SK-N-SH treated with all-trans-retinoic acid at 6 μM for 48 hours (cell line): ENCODE measurements around the gene HOGA1.

Source experiments
- ATAC-seq: fragments of 200-7000 bp; cut with Tn5 transposase; 3 replicates; pipeline ENCODE4 v1.9.1; 2020; ENCODE audit warnings: mild to moderate bottlenecking, moderate library complexity
- ARNTL ChIP-seq: fragments of 450-650 bp; formaldehyde crosslinking; IDR thresholded peaks from 2 replicates; pipeline ENCODE4 v1.5.0; 2020; ENCODE audit warnings: low read depth, mild to moderate bottlenecking, moderate library complexity, borderline replicate concordance
- CSDC2 ChIP-seq: fragments of 250-450 bp; sonication (Bioruptor Pico); IDR thresholded peaks from 2 replicates; pipeline ENCODE4 v1.5.0; 2020; ENCODE audit warnings: mild to moderate bottlenecking, moderate library complexity
- ESRRG ChIP-seq: fragments of 250-450 bp; sonication (Bioruptor Pico); IDR thresholded peaks from 2 replicates; pipeline ENCODE4 v1.6.1; 2021; ENCODE audit warnings: mild to moderate bottlenecking
- ISL1 ChIP-seq: fragments of 250-450 bp; sonication (Bioruptor Pico); IDR thresholded peaks from 2 replicates; pipeline ENCODE4 v2.1.2; 2022; ENCODE audit warnings: mild to moderate bottlenecking, moderate library complexity
- OSR1 ChIP-seq: fragments of 250-450 bp; sonication (Bioruptor Pico); IDR thresholded peaks from 2 replicates; pipeline ENCODE4 v1.8.0; 2022; ENCODE audit warnings: moderate library complexity, mild to moderate bottlenecking, inconsistent platforms
- PATZ1 ChIP-seq: fragments of 250-450 bp; sonication (Bioruptor Pico); IDR thresholded peaks from 2 replicates; pipeline ENCODE4 v1.8.0; 2020; ENCODE audit warnings: mild to moderate bottlenecking, moderate library complexity, borderline replicate concordance
- PPARA ChIP-seq: fragments of 250-450 bp; sonication (Bioruptor Pico); IDR thresholded peaks from 2 replicates; pipeline ENCODE4 v1.5.0; 2020; ENCODE audit warnings: mild to moderate bottlenecking, borderline replicate concordance
- SNAI2 ChIP-seq: fragments of 250-450 bp; sonication (Bioruptor Pico); IDR thresholded peaks from 2 replicates; pipeline ENCODE4 v1.5.0; 2020; ENCODE audit warnings: mild to moderate bottlenecking, moderate library complexity
- TOX ChIP-seq: fragments of 250-450 bp; sonication (Bioruptor Pico); IDR thresholded peaks from 2 replicates; pipeline ENCODE4 v1.8.0; 2021; ENCODE audit warnings: mild to moderate bottlenecking, moderate library complexity, borderline replicate concordance
- TSHZ2 ChIP-seq: fragments of 250-450 bp; sonication (Bioruptor Pico); IDR thresholded peaks from 2 replicates; pipeline ENCODE4 v1.5.0; 2020; ENCODE audit warnings: mild to moderate bottlenecking, moderate library complexity
- ZC3H10 ChIP-seq: fragments of 250-450 bp; sonication (Bioruptor Pico); IDR thresholded peaks from 2 replicates; pipeline ENCODE4 v1.5.1; 2021; ENCODE audit warnings: mild to moderate bottlenecking, moderate library complexity
- ZFP3 ChIP-seq: fragments of 250-450 bp; sonication (Bioruptor Pico); IDR thresholded peaks from 2 replicates; pipeline ENCODE4 v1.5.0; 2020; ENCODE audit warnings: mild to moderate bottlenecking, moderate library complexity
- ZFP30 ChIP-seq: fragments of 450-650 bp; formaldehyde crosslinking; IDR thresholded peaks from 2 replicates; pipeline ENCODE4 v1.5.0; 2022; ENCODE audit warnings: mild to moderate bottlenecking, moderate library complexity
- ZNF565 ChIP-seq: fragments of 450-650 bp; formaldehyde crosslinking; conservative IDR thresholded peaks from 2 replicates; pipeline ENCODE4 v1.5.0; 2020; ENCODE audit warnings: low read depth, mild to moderate bottlenecking, moderate library complexity
- ZNF70 ChIP-seq: fragments of 450-650 bp; formaldehyde crosslinking; IDR thresholded peaks from 2 replicates; pipeline ENCODE4 v1.5.0; 2020; ENCODE audit warnings: mild to moderate bottlenecking, moderate library complexity
- ZNF8 ChIP-seq: fragments of 450-650 bp; formaldehyde crosslinking; IDR thresholded peaks from 2 replicates; pipeline ENCODE4 v1.5.0; 2020; ENCODE audit warnings: mild to moderate bottlenecking, moderate library complexity
- TF ChIP-seq, protein P1 (sequence below): fragments of 250-450 bp; sonication (Bioruptor Pico); IDR thresholded peaks from 2 replicates; pipeline ENCODE4 v1.8.0; 2021; ENCODE audit warnings: low read depth, mild to moderate bottlenecking, moderate library complexity, borderline replicate concordance
- TF ChIP-seq, protein P2 (sequence below): fragments of 250-450 bp; sonication (Bioruptor Pico); IDR thresholded peaks from 2 replicates; pipeline ENCODE4 v1.5.1; 2021; ENCODE audit warnings: mild to moderate bottlenecking, moderate library complexity

Gene HOGA1

DNA sequence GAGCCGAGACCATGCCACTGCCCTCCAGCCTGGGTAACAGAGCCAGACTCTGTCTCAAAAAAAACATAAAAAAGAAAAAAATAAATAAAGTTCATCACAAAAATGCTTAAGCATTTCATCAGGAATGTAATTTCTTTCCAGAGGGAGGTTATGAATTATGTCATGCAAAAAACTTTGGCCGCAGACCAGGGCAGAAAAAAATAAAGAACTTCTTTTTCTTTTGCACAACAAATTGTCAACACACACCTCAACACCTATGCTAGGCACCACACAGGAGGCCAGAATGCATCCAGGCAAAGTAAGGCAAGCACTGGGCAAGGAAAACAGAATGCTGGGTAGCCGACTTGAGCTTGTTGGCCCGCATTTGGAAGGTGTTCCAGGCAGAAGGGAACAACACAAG is 9.2 kb downstream of the HOGA1 start:
- no peak for TF ChIP-seq ZFP30 (CRISPR knock-in tag)
- TF ChIP-seq ISL1, result peak; percentile 36; the same call in 1 of the 2 replicates
- TF ChIP-seq, all 23 proteins: peak for 1
- no peak for ATAC-seq

DNA sequence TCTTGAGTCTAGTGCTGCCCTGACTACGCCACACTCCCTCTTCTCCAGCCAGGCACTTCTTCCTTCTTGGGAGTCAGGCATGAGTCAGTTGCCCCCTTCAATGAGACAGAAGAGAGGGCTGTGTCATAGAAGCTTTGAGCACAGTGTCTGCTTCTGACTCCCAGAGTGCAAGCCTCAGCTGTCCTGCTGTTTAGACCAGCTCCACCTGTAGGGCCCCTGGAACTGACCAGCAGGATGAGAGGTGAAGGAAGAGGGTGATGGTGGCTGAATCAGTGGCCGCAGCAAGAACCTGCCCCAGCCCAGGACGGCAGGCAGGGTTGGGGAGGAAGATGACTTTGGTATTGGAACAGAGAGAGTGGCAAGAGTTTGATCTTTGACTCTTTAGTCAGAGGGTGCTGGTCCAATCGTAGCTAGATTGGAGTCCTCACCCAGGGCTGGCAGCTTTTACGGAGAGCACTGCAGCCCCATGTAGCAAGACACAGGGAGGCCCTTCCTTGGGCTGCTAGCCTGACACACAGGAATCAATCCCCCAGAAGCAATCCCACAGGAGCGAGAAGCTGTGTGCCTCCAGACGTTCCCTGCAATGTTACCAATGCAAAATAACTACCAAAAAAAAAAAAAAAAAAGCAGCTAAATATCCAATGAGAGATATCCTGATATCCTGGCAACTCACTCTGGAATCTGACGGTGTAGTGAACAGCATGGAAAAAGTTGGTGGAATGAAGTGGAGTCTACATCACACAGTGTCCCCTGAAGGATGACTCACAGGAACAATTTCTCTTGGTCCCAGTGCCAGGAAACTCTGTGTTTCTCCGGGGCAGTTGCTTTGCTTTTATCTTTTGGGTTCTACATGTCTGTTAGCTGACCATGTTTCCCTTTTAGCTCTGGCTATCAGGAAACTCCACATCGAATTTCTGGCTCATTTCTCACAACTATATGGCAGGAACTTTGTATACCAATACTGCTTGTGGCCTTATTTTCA is 12.2 kb downstream of the HOGA1 start:
- ATAC-seq, result peak; percentile 84
- no peak for TF ChIP-seq ZC3H10 (CRISPR knock-in tag)
- TF ChIP-seq ARNTL (CRISPR knock-in tag), result no peak
- 0 out of 2 replicates have a peak, but pooled peaks have one; percentile 48 for TF ChIP-seq ISL1

GRCh38 chr10:97597778-97598177 is 13.6 kb downstream of the HOGA1 start:
- no peak for TF ChIP-seq ZNF70 (CRISPR knock-in tag)
- TF ChIP-seq, protein P1, sequence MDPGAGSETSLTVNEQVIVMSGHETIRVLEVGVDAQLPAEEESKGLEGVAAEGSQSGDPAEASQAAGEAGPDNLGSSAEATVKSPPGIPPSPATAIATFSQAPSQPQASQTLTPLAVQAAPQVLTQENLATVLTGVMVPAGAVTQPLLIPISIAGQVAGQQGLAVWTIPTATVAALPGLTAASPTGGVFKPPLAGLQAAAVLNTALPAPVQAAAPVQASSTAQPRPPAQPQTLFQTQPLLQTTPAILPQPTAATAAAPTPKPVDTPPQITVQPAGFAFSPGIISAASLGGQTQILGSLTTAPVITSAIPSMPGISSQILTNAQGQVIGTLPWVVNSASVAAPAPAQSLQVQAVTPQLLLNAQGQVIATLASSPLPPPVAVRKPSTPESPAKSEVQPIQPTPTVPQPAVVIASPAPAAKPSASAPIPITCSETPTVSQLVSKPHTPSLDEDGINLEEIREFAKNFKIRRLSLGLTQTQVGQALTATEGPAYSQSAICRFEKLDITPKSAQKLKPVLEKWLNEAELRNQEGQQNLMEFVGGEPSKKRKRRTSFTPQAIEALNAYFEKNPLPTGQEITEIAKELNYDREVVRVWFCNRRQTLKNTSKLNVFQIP (CRISPR knock-in tag), result no peak
- no peak for TF ChIP-seq PATZ1 (CRISPR knock-in tag)
- no peak for TF ChIP-seq TSHZ2 (CRISPR knock-in tag)
- no peak for TF ChIP-seq ESRRG (CRISPR knock-in tag)
- TF ChIP-seq ZC3H10 (CRISPR knock-in tag), result no peak
- no peak for TF ChIP-seq ZNF8 (CRISPR knock-in tag)
- TF ChIP-seq TOX (CRISPR knock-in tag), result no peak
- no peak for TF ChIP-seq ZFP3
- TF ChIP-seq CSDC2, result no peak
- TF ChIP-seq, protein P2, sequence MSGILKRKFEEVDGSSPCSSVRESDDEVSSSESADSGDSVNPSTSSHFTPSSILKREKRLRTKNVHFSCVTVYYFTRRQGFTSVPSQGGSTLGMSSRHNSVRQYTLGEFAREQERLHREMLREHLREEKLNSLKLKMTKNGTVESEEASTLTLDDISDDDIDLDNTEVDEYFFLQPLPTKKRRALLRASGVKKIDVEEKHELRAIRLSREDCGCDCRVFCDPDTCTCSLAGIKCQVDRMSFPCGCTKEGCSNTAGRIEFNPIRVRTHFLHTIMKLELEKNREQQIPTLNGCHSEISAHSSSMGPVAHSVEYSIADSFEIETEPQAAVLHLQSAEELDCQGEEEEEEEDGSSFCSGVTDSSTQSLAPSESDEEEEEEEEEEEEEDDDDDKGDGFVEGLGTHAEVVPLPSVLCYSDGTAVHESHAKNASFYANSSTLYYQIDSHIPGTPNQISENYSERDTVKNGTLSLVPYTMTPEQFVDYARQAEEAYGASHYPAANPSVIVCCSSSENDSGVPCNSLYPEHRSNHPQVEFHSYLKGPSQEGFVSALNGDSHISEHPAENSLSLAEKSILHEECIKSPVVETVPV, result no peak
- no peak for TF ChIP-seq ARNTL (CRISPR knock-in tag)
- no peak for TF ChIP-seq OSR1 (CRISPR knock-in tag)
- no peak for TF ChIP-seq ZNF565
- no peak for ATAC-seq

DNA sequence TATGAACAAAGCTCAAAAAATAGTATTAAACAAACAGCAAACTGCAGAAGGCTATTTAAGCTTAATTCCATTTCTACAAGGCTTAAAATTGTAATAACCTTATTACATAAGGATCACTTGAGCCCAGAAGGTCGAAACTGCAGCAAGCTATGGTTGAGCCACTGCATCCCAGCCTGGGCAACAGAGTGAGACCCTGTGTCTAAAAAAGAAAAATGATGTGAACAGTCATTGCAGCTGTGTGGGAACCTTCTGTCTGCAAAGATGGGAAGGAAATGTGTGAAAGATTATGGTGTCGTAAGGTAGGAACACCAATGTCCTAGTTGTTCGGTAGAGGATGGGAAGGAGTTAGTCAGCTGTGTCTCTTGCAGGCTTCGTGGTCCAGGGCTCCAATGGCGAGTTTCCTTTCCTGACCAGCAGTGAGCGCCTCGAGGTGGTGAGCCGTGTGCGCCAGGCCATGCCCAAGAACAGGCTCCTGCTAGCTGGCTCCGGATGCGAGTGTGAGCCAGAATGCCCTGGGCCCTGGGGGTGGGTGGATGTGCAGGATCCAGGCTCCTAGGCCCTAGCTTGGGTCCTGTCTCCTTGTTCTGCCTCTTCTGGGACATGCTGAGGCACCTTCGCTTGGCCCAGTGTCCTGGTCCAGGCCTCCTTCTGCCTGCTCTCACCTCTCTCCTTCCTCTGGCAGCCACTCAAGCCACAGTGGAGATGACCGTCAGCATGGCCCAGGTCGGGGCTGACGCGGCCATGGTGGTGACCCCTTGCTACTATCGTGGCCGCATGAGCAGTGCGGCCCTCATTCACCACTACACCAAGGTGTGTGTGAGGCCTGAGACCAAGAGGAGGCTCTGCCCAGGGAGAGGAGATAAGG is 14.4 kb downstream of the HOGA1 start:
- no peak for TF ChIP-seq PATZ1 (CRISPR knock-in tag)
- no peak for TF ChIP-seq ISL1
- no peak for TF ChIP-seq PPARA
- no peak for TF ChIP-seq ESRRG (CRISPR knock-in tag)
- no peak for TF ChIP-seq SNAI2
- TF ChIP-seq ZNF8 (CRISPR knock-in tag), result no peak
- no peak for TF ChIP-seq ARNTL (CRISPR knock-in tag)
- ATAC-seq, result no peak
